Activated CD4-positive, alpha-beta T cell treated with anti-CD3 and anti-CD28 coated beads for 48 hours (primary cell): Measurements from ENCODE around the gene SGIP1.

ENCODE experiments used
- DNase-seq: peaks from one replicate; pipeline ENCODE4 v3.0.0-alpha.2; 2020

Gene SGIP1

DNA sequence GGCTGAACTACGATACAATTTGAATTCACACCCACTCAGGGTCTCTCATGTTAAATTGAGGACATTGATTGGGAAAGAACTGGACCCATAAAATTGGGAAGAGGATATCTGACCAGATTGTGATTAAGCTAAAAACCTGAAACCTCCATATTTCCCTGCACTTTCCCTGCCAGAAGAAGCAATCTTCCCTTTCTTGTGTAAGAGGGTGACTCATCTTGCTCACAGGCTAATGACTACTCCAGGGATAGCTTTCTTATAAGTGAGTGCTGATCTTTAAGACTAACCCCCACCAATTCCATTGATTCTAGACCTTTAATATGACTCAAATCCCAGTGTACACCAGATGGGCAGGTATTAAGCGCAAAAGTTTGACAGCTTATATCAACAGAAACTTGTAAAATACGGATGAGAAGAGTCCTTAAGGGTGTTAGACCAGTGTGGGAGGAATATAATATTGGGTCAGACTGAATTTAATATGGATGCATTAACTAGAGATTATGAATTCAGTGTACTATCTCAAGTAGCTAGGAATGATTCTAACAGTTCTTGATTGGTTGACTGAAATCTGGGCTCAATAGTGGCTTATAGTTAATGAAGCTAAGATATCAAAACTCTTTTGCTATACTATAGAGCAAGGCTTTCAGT lies 12.1 kb upstream of the SGIP1 start:
- DNase-seq: no peak

- no peak for DNase-seq
These were observed 10.4 kb upstream of the SGIP1 start for GRCh38 chr1:66523562-66523961.

GRCh38 chr1:66525086-66525485 lies 8.9 kb upstream of the SGIP1 start:
- DNase-seq: no peak

- DNase-seq: no peak
These were observed 7.9 kb upstream of the SGIP1 start for GRCh38 chr1:66526036-66526435.

- DNase-seq: no peak
These were observed 7.0 kb upstream of the SGIP1 start for GRCh38 chr1:66526991-66527390.

GRCh38 chr1:66527686-66528085 lies 6.3 kb upstream of the SGIP1 start:
- DNase-seq: no peak

DNA sequence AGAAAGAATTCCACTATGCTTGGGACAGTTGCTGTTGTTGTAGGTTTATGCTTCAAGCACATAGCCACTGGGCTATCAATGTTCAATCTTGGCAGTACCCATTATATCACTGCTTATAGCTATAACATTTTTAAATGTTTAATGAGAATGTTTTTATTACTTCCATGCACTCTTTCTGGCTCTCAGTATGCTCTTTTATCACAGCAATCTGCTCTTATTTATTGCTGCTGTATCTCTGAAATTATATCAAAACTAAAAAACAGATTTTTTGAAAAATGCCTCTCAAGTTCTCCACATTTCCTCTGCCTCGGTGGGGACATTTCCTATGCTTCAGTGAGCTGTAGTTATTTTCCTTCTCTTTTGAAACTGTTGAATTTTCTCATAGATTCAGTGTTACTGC lies 5.4 kb upstream of the SGIP1 start:
- no peak for DNase-seq

- no peak for DNase-seq
These were observed 1.7 kb upstream of the SGIP1 start for GRCh38 chr1:66532214-66532613.

DNA sequence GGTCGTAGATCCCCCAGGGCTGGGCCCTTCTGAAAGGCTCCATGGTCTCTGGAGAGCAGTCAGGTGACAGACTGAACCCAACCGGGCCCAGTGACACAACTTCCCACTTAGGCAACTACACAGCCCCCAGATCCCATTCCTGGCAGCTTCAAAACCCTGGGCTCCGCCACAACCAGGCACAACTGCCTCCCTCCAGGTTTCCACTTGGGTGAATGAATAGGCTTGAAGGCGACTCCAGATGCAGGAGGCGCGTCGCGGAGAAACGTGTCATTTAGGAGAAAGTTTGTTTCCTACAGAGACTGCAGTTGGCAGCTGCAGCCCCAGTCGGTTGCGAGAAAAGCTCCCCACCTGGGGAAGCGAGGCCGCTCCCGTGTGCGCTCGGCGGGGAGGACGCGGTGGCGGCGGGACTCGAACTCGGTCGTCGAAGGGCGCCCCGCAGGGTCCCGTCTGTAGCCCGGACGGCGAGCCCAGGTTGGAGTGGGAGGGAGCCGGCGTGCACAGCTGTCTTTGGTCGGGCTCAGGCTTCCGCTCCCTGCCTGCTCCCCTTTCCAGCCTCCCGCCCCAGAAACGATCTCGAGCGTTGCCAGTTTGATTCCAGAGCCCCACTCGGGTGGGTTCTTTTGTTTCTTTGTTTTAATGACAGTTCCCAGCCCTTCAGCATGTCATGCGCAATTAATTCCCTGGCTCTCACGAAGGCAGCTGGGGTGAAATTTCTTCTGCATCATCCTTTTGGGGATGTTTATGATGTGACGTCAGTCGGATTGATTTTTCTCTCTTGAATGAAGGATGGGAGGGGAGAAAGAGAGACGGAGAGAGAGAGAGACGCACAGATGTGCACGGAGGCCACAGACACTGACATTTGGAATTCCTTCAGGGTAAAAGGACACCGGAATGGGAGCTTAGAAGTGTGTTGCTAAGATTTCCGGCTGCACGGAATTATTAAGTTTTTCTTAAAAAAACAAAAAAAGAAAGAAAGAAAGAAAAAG lies 862 bp upstream of the SGIP1 start:
- DNase-seq: peak; percentile 31

DNA sequence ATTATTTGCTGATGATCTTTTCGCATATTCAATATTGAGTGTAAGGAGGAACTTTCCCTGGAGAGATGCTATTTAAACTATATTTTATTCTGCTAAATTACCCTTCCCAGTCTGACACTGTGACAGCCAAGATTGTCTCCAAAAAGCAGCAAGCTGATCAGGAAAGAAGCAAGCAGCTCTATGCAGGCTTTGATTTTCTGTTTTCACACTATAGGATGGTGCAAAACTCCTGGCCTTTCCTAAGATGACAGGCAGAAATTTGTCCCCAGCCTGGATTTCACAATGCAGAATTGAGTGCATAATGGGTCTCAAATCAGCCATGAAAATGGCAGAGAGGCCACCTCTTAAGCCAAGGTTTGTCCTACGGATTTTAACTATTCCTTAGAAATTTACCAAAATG lies 1.1 kb downstream of the SGIP1 start:
- DNase-seq: no peak

DNA sequence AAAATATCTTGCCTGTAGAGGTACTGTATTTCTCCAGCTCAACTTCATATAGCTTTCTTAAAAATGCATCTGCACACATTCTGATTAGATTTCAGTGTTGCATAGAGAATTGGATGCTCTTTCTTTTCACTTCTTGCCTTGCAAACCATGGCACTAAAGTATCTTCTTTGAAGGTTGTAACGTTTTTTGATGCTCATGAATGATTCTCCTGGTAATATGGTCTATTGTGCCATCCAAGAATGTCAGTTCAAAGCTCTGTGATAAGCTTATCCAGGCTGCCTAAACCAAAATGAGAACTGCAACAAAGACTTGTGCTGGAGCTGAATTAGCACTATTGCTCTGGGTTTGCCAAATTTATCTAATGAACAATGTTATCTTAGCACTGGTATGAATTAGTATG lies 1.9 kb downstream of the SGIP1 start:
- DNase-seq: no peak

DNA sequence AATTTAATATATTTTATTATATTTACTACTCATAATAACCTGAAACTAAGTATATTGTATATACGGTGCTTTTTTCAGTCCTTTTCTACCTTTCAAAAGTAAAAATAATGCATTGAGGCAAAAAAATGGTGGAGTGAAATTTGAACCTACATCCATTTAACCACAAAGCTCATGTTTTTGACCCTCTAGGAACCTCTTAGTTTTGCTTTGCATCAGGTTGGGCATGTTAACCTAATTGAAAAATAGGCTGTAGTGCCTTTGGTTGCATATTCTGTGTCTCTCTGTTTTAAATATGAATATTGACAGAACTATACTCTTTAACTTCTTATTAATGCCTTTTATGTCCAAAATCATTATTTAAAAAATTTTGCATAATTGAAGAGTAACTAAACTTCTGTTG lies 3.8 kb downstream of the SGIP1 start:
- no peak for DNase-seq

GRCh38 chr1:66539491-66539890 lies 5.5 kb downstream of the SGIP1 start:
- DNase-seq: no peak

DNA sequence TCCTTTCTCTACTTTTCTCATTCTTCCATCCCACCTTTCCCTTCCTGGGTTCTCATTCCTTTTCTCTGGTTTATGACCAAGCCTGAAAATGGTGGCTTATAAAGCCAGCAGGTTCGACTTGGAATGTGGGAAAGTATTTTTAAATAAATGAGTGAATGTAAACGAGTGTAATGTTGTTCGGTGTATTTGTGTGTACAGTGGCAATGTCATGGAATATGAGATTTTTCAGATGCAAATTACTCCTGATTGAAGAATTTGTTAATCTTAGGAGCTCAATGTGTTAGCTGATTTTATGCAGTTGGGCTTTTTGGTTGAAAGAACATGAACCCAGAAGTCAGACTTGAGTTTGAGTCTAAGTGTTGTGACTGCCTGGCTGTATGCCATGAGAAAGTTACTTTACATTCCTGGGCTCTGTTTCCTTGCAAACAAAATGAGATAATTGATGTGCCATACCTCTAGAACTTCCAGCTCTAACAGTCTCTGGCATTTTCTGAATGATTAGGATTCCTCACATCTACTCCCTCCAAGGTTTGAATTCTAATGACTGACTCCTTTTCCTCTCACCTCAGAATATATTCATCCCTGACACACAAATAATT lies 6.6 kb downstream of the SGIP1 start:
- DNase-seq: no peak

GRCh38 chr1:66542314-66542713 lies 8.4 kb downstream of the SGIP1 start:
- no peak for DNase-seq

- no peak for DNase-seq
These were observed 9.1 kb downstream of the SGIP1 start for GRCh38 chr1:66542811-66543767.

- no peak for DNase-seq
These were observed 12.3 kb downstream of the SGIP1 start for GRCh38 chr1:66546047-66546810.

- no peak for DNase-seq
These were observed 15.1 kb downstream of the SGIP1 start for GRCh38 chr1:66549017-66549416.

DNA sequence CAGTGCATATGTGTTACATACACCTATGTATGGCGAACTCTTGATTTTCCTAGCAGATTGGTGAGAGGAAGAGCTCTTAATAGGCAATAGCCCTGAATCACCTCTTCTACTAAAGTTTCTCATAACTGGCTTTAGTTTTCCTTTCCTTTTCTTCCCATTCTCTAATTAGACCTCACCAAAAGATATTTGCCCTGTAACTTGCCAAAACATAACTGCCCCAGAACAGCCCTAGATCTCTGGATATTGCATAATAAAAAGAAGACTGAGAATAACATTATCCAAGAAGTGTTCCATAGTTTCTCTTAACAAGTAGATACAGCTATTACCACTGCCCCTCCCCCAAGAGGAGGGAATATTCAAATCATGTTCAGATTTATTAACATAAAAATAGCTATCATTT lies 16.3 kb downstream of the SGIP1 start:
- DNase-seq: no peak

DNA sequence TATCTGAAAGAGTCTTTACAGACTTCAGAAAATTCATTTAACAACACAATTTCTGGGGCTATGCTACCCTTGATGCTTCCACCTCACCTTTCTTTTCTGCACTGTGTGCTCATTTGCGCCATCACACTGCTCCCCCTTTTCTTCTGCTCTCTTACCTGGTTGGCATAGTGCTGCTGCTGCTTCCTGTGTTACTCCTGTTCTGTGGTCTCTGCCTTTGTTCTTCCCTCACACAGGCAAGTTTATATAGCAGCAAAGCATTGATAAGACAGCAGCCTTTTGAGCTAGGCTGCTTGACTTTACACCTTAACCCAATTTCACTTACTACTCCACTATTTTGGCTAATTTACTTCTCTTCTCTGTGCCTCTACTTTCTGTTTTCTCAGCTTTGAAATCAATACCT lies 18.3 kb downstream of the SGIP1 start:
- DNase-seq: no peak

GRCh38 chr1:66552829-66553228 lies 18.9 kb downstream of the SGIP1 start:
- DNase-seq: no peak

DNA sequence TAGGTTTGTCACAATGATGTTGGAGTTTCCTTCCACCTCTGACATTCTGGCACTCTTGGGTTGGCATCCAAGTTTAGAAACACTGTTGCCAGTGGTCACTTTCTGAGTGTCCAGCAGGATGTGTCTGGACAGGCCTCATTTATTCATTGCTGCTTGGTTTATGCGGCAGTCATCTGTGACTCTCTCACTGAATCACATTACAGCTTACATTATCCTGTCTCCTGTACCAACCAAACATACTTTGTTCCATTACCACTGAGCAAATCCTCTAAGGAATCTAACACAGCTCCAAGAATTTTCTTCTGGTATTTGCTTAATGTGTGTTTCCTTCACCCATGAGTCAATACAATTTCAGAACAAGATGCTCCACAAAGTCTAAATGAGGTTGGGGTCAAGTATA lies 19.9 kb downstream of the SGIP1 start:
- DNase-seq: no peak
